ENCODE measurements around the gene XIRP1.

DNA sequence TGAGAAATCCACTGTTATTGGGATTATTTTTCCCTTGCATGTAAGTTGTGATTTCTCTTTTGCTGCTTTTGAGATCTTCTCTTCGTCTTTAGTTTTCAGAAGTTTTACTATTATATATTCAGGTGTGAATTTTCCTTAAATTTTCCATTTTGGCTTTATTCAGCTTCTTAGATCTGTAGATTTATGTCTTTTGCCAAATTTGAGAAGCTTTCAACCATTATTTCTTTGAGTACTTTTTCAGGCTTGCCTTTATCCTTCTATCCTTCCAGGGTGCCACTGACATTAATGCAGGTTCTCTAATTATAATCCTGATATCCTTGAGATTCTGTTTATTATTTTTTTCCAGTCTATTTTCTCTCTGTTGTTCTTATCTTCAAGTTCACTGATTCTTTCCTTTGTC, 38.1 kb upstream of the XIRP1 start:
- no peak for TF ChIP-seq EZH2phosphoT487 (IDR thresholded peaks at IDR 0.05; ENCODE audit: borderline replicate concordance, low read depth, low read length)
- TF ChIP-seq, protein P1, sequence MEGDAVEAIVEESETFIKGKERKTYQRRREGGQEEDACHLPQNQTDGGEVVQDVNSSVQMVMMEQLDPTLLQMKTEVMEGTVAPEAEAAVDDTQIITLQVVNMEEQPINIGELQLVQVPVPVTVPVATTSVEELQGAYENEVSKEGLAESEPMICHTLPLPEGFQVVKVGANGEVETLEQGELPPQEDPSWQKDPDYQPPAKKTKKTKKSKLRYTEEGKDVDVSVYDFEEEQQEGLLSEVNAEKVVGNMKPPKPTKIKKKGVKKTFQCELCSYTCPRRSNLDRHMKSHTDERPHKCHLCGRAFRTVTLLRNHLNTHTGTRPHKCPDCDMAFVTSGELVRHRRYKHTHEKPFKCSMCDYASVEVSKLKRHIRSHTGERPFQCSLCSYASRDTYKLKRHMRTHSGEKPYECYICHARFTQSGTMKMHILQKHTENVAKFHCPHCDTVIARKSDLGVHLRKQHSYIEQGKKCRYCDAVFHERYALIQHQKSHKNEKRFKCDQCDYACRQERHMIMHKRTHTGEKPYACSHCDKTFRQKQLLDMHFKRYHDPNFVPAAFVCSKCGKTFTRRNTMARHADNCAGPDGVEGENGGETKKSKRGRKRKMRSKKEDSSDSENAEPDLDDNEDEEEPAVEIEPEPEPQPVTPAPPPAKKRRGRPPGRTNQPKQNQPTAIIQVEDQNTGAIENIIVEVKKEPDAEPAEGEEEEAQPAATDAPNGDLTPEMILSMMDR (conservative IDR thresholded peaks at IDR 0.05; ENCODE audit: low read length): no peak
